Measurements from ENCODE around the gene MAPK4. TPM values are rescaled to one million over a fixed set of nuclear protein-coding genes. Genes with fewer than 3 reads are reported as not detected.
"Not testable (repeated sequence)": the region's sequence is repeated elsewhere in the genome, so short reads cannot be mapped to it uniquely, and the experiment has no call there.

MAPK4 gene
- total RNA-seq, 6 donors from 2014 or later = 1.0 to 12.0 (median 6.7) TPM

GRCh38 chr18:50563376-50563775, 3.5 kb downstream of the MAPK4 start:
- 58 to 68% methylated on average over 3 of the region's 3 CpGs for WGBS, 2 donors
- no peak for TF ChIP-seq CTCF (IDR thresholded peaks at IDR 0.05)
- TF ChIP-seq POLR2AphosphoS5 (IDR thresholded peaks at IDR 0.05) = no peak
- no peak for TF ChIP-seq POLR2A (IDR thresholded peaks at IDR 0.05)
- no peak for TF ChIP-seq EP300 (IDR thresholded peaks at IDR 0.05)

DNA sequence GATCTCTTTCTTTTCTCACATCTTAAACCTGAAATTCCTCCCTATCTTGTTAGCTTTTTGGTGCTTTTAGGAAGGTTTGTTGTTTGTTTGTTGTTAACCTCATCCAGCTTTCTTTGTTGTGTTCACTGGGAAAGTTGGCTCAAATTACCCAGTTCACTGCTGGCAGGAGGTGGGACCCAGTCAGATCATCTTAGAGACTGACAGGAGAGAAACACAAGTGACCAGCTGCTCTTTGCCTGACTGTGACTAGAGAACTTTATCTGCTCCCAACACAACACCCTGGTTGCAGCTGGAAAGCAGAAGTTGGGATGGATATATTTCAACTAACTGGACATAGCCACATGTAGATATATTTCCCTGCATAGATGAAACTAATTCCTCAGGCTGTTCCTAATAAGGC, 10.0 kb downstream of the MAPK4 start:
- Histone ChIP-seq H3K4me3 (no peak overlapping the region), H3K4me1 (no peaks in the 10 kb centered on the region), H3K9me3 (no peaks in the 10 kb centered on the region), H3K27ac (no peak overlapping the region), H3K36me3 (no peaks in the 10 kb centered on the region), H3K27me3 (no peaks in the 10 kb centered on the region)
- ATAC-seq (ENCODE audit: low FRiP score in 2 of 2) (no peak), DNase-seq (no peak)
- no peak for TF ChIP-seq EP300 (IDR thresholded peaks at IDR 0.05)
- no peak for TF ChIP-seq CTCF (IDR thresholded peaks at IDR 0.05)
- no peak for TF ChIP-seq POLR2AphosphoS5 (IDR thresholded peaks at IDR 0.05)
- TF ChIP-seq POLR2A (IDR thresholded peaks at IDR 0.05) = no peak

More at GRCh38 chr18:50563376-50563775, 3.5 kb downstream of the MAPK4 start:
- Histone ChIP-seq H3K27me3 (peaks cover 0 to 22% (median 6%) of the 10 kb centered on the region in 4 donors), H3K36me3 (no peaks in the 10 kb centered on the region), H3K27ac (no peak overlapping the region), H3K9me3 (no peaks in the 10 kb centered on the region), H3K4me3 (no peak overlapping the region), H3K4me1 (peaks cover 15 to 22% (median 18%) of the 10 kb centered on the region in 4 donors)
- DNase-seq (no peak), ATAC-seq (ENCODE audit: low FRiP score in 2 of 2) (no peak)

DNA sequence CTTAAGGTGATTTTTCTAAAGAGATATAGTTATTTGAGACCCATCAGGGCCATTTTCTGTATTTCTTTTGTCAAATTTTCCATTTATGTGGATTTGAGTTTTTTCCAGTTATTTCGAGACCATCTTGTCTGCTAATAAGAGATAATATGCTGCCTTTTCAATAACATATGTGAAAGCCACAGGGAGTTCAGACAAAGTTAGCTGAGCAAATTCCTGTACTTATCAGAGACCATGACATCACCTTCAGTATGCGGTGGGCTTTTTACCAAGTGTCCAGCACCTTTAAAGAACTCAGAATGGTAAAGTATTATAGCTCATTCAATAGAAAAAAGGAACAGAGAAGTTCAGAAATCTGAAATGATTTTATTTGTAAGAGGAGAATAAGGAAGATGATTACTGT, 11.7 kb downstream of the MAPK4 start:
- Histone ChIP-seq H3K4me3 (no peak overlapping the region), H3K36me3 (no peaks in the 10 kb centered on the region), H3K27me3 (no peaks in the 10 kb centered on the region), H3K4me1 (no peaks in the 10 kb centered on the region), H3K9me3 (no peaks in the 10 kb centered on the region), H3K27ac (no peak overlapping the region)
- no peak for ATAC-seq (ENCODE audit: low FRiP score in 2 of 2)
- TF ChIP-seq POLR2A (IDR thresholded peaks at IDR 0.05) (no peak), CTCF (IDR thresholded peaks at IDR 0.05) (no peak), EP300 (IDR thresholded peaks at IDR 0.05) (no peak), POLR2AphosphoS5 (IDR thresholded peaks at IDR 0.05) (no peak)
- no peak for DNase-seq
- 81 to 89% methylated on average over 2 of the region's 2 CpGs for WGBS, 2 donors

DNA sequence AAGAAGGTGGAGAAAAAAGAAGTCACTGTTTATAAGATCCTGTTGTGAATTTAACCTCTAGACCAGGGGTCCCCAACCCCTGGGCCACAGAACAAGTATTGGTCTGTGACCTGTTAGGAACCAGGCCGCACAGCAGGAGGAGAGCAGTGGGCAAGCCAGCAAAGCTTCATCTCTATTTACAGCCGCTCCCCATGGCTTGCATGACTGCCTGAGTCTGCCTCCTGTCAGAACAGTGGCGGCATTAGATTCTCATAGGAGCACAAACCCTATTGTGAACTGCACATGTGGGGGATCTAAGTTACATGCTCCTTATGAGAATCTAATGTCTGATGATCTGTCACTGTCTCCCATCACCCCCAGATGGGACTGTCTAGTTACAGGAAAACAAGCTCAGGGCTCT, 13.3 kb downstream of the MAPK4 start:
- DNase-seq; H3K4me1 ChIP-seq; H3K9me3 ChIP-seq; ATAC-seq (ENCODE audit: low FRiP score in 2 of 2); H3K4me3 ChIP-seq; H3K27ac ChIP-seq; H3K27me3 ChIP-seq; H3K36me3 ChIP-seq: not testable (repeated sequence)
- WGBS, 2 donors = 72 to 84% methylated on average over 3 of the region's 3 CpGs

DNA sequence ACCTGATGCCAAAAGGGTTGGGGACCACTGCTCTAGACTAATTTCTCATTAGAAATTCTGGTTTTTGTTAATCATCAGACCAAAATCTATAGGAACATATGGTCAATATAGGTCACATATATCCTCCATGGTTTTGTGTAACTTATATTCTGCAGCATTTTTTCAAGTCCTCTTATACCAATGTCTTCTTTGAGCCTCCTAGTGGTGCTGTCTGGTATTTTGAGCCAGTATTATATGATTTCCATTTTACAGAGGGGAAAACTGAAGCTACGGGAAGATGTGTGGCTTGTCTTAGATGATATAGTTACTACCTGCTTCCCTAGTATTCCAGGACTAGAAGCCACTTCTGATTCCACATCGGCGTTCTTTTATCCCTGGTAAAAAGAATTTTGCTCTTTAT, 13.8 kb downstream of the MAPK4 start:
- Histone ChIP-seq H3K27ac (no peak overlapping the region), H3K27me3 (no peaks in the 10 kb centered on the region), H3K4me3 (no peak overlapping the region), H3K36me3 (no peaks in the 10 kb centered on the region), H3K9me3 (no peaks in the 10 kb centered on the region), H3K4me1 (no peaks in the 10 kb centered on the region)
- ATAC-seq (ENCODE audit: low FRiP score in 2 of 2) (no peak), DNase-seq (no peak)
- 94 to 96% methylated on average over 3 of the region's 3 CpGs for WGBS, 2 donors
- TF ChIP-seq POLR2A (IDR thresholded peaks at IDR 0.05) (no peak), CTCF (IDR thresholded peaks at IDR 0.05) (no peak), EP300 (IDR thresholded peaks at IDR 0.05) (no peak), POLR2AphosphoS5 (IDR thresholded peaks at IDR 0.05) (no peak)

All from upper lobe of left lung (tissue), 6 donors.